B cell (primary cell): ENCODE results near the gene APBA2. TPM values are rescaled to one million over a fixed set of nuclear protein-coding genes. Genes with fewer than 3 reads are reported as not detected.
"Not testable (repeated sequence)": the region's sequence is repeated elsewhere in the genome, so short reads cannot be mapped to it uniquely, and the experiment has no call there.

Experiments used
- ATAC-seq: fragments of 200-7000 bp; cut with Tn5 transposase; one replicate; pipeline ENCODE4 v1.10.0; 2021; ENCODE audit warnings: low read depth, mild to moderate bottlenecking, moderate number of reproducible peaks, moderate library complexity
- CTCF ChIA-PET: fragments of 350-600 bp; sonication (Branson Sonifier 250); formaldehyde crosslinking; loops from one replicate; lab custom pipeline; 2021; ENCODE audit warnings: antibody characterized with exemption, inconsistent platforms; lab: Charles Lee
- POLR2A ChIA-PET: fragments of 350-600 bp; sonication (Branson Sonifier 250); formaldehyde crosslinking; loops from one replicate; lab custom pipeline; 2021; ENCODE audit warnings: antibody characterized with exemption; lab: Charles Lee
- DNase-seq: peaks from one replicate; pipeline ENCODE4 v3.0.0; 2013
- H2AFZ ChIP-seq: 2 replicates; pipeline ENCODE4 v1.6.1; 2012; ENCODE audit warnings: mild to moderate bottlenecking, low read depth, low read length; ENCODE audit not compliant: insufficient read depth, poor library complexity, severe bottlenecking
- H3K27ac ChIP-seq, 2 donors: 1 replicate in 1 of 2; 2 replicates in 1 of 2; pipeline ENCODE4 v1.5.1; 2012 to 2013; ENCODE audit warnings: low read length in 2 of 2, mild to moderate bottlenecking in 2 of 2, moderate library complexity in 1 of 2
- H3K27me3 ChIP-seq, 4 experiments: fragments of 200-600 bp in 1 of 4; sonication (generic) in 1 of 4; replicated peaks in 1 of 4; 1 replicate in 2 of 4; 2 replicates in 2 of 4; pipeline versions ENCODE4 v1.6.1 to v1.7.0; 2013 to 2016; ENCODE audit warnings: low read length in 3 of 4, mild to moderate bottlenecking in 2 of 4, mixed read lengths in 1 of 4, moderate library complexity in 1 of 4; ENCODE audit not compliant: insufficient read depth in 4 of 4, control insufficient read depth in 3 of 4; ENCODE audit errors: control extremely low read depth in 1 of 4
- H3K36me3 ChIP-seq, 2 experiments: replicated peaks in 1 of 2; 1 replicate in 1 of 2; 2 replicates in 1 of 2; pipeline versions ENCODE4 v1.6.1 to v1.7.1; 2013; ENCODE audit warnings: low read length in 1 of 2; ENCODE audit not compliant: insufficient read depth in 2 of 2, control insufficient read depth in 1 of 2; ENCODE audit errors: control extremely low read depth in 1 of 2, extremely low read depth in 1 of 2
- H3K4me1 ChIP-seq, 2 donors: fragments of 200-600 bp in 1 of 2; sonication (generic) in 1 of 2; 1 replicate in 1 of 2; 2 replicates in 1 of 2; pipeline versions ENCODE4 v1.5.1 to v1.6.1; 2013 to 2017; ENCODE audit warnings: low read length in 2 of 2; ENCODE audit not compliant: control insufficient read depth in 2 of 2, insufficient read depth in 2 of 2
- H3K4me2 ChIP-seq: replicated peaks from 2 replicates; pipeline ENCODE3; 2012; ENCODE audit warnings: mild to moderate bottlenecking, low read depth, low read length; ENCODE audit not compliant: poor library complexity, severe bottlenecking
- H3K4me3 ChIP-seq, 5 experiments: fragments of 200-600 bp in 1 of 5; sonication (generic) in 1 of 5; 1 replicate in 3 of 5; 2 replicates in 2 of 5; pipeline versions ENCODE4 v1.5.1 to v1.7.0; 2011 to 2016; ENCODE audit warnings: low read length in 4 of 5, mild to moderate bottlenecking in 4 of 5, low read depth in 2 of 5, control low read depth in 1 of 5, moderate library complexity in 1 of 5; ENCODE audit not compliant: insufficient read depth in 1 of 5; ENCODE audit errors: control extremely low read depth in 1 of 5, extremely low read depth in 1 of 5
- H3K79me2 ChIP-seq: fragments of 200-600 bp; sonication (generic); one replicate; pipeline ENCODE4 v1.6.0; 2016; ENCODE audit warnings: low read length; ENCODE audit not compliant: control insufficient read depth, insufficient read depth
- H3K9ac ChIP-seq: fragments of 200-600 bp; sonication (generic); 2 replicates; pipeline ENCODE4 v1.6.1; 2017; ENCODE audit warnings: mild to moderate bottlenecking, low read length, moderate library complexity
- H3K9me3 ChIP-seq, 3 donors: one replicate each; pipeline versions ENCODE4 v1.6.1 to v1.7.1; 2013; ENCODE audit warnings: low read length in 2 of 3; ENCODE audit not compliant: control insufficient read depth in 2 of 3, insufficient read depth in 1 of 3; ENCODE audit errors: control extremely low read depth in 1 of 3
- H4K20me1 ChIP-seq: 2 replicates; pipeline ENCODE4 v1.6.0; 2012; ENCODE audit warnings: mild to moderate bottlenecking, low read length; ENCODE audit not compliant: insufficient read depth, control insufficient read depth, poor library complexity, severe bottlenecking
- H3K27ac Mint-ChIP-seq: one replicate; pipeline ENCODE4 v1.8.0; 2021; ENCODE audit warnings: mixed read lengths
- H3K27me3 Mint-ChIP-seq: one replicate; pipeline ENCODE4 v1.8.0; 2021; ENCODE audit warnings: mixed read lengths
- H3K4me1 Mint-ChIP-seq: one replicate; pipeline ENCODE4 v1.8.0; 2021; ENCODE audit warnings: mixed read lengths
- H3K4me3 Mint-ChIP-seq: one replicate; pipeline ENCODE4 v1.8.0; 2021; ENCODE audit warnings: mixed read lengths
- H3K9me3 Mint-ChIP-seq: one replicate; pipeline ENCODE4 v1.8.0; 2022; ENCODE audit warnings: mixed read lengths; ENCODE audit not compliant: insufficient read depth
- WGBS: methylation state at CpG from one replicate; pipeline ENCODE4 v1.1.5; 2013; ENCODE audit warnings: missing lambda C conversion rate; ENCODE audit not compliant: insufficient coverage; 5-methylcytosine and 5-hydroxymethylcytosine counted together
- intact Hi-C: fragments of 100-400 bp; cut with micrococcal nuclease; formaldehyde crosslinking; loops from one replicate; pipeline ENCODE4 v1.10.0; 2022
- polyA plus RNA-seq: library from polyadenylated mRNA; depleted of rRNA; stranded (reverse); fragments of >200 nt; gene quantifications from 2 replicates; pipeline ENCODE4 v1.2.3, GENCODE V29; 2012
- total RNA-seq, 2 donors: library from RNA; stranded (reverse); fragments of 120-200 nt in 1 of 2; gene quantifications; 1 replicate in 1 of 2; 2 replicates in 1 of 2; pipeline versions ENCODE4 v1.2.3 to v1.2.4, GENCODE V29; 2013 to 2022

Gene APBA2
- total and polyA plus RNA-seq, 2 donors (not counting 1 experiment from before 2014, with no cell fraction given): 0.19 TPM; not detected in 1

GRCh38 chr15:28843520-28843919 is 42.3 kb upstream of the APBA2 start:
- ATAC-seq, H3K9me3 Mint-ChIP-seq, H3K9me3 ChIP-seq, H3K4me3 ChIP-seq, H3K4me2 ChIP-seq, H3K27me3 ChIP-seq, H2AFZ ChIP-seq, H3K27ac Mint-ChIP-seq, H3K36me3 ChIP-seq, intact Hi-C loops, H3K27me3 Mint-ChIP-seq, H3K4me3 Mint-ChIP-seq, DNase-seq, H3K27ac ChIP-seq, H3K79me2 ChIP-seq, H3K4me1 ChIP-seq, CTCF ChIA-PET, H3K9ac ChIP-seq, H4K20me1 ChIP-seq, POLR2A ChIA-PET, H3K4me1 Mint-ChIP-seq: not testable (repeated sequence)
- 100% methylated on average over 3 of the region's 12 CpGs for WGBS

DNA sequence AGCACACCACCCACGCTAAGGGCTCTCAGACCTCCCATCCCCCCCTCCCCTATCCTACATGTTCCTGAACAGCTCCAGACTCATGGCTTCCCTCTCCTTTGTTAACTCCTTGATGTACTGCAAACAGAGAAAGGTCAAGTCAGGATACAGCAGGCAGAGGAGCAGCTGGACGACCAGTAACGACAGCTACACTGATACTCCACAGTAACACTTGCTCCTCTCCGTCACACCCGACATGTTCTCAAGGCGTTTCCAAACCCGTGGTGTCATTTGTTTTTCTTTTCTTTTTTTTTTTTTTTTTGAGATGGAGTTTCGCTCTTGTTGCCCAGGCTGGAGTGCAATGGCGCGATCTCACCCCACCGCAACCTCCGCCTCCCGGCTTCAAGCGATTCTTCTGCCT is 41.6 kb upstream of the APBA2 start:
- ATAC-seq, H3K4me3 ChIP-seq, H3K27ac Mint-ChIP-seq, H3K79me2 ChIP-seq, H3K4me1 Mint-ChIP-seq, intact Hi-C loops, DNase-seq, H3K9me3 ChIP-seq, H3K36me3 ChIP-seq, H3K27me3 Mint-ChIP-seq, H3K9me3 Mint-ChIP-seq, H3K4me2 ChIP-seq, POLR2A ChIA-PET, H3K27me3 ChIP-seq, H4K20me1 ChIP-seq, CTCF ChIA-PET, H3K27ac ChIP-seq, H2AFZ ChIP-seq, H3K4me3 Mint-ChIP-seq, H3K9ac ChIP-seq, H3K4me1 ChIP-seq: not testable (repeated sequence)
- no CpG with 5 or more reads among the region's 14 CpGs for whole genome bisulfite sequencing

DNA sequence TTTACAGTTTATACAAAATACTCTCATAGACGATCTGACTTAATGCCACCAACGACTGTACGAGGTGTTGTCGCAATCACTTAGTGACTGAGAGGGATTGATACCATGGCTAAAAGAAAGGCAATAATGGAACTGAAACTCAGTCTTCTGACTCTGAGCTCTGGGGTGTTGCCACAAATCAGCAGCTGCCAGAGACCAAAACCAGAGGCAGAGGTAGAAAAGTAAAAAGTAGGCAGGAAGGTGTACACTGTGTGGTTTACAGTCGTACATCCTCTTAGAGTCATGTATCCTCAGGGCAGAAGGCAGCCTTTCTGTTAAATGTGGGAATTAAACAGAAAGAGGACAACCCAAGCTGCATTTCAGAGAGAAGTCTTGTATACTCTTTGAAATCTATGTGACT is 38.5 kb upstream of the APBA2 start:
- intact Hi-C loops, POLR2A ChIA-PET, H3K27me3 Mint-ChIP-seq, H3K27me3 ChIP-seq, H3K4me1 ChIP-seq, H4K20me1 ChIP-seq, H3K4me3 ChIP-seq, H3K9me3 Mint-ChIP-seq, H3K36me3 ChIP-seq, H3K9me3 ChIP-seq, H3K4me1 Mint-ChIP-seq, H3K4me3 Mint-ChIP-seq, H2AFZ ChIP-seq, H3K4me2 ChIP-seq, H3K9ac ChIP-seq, H3K27ac Mint-ChIP-seq, DNase-seq, H3K79me2 ChIP-seq, H3K27ac ChIP-seq, CTCF ChIA-PET: not testable (repeated sequence)
- WGBS: no CpG with 5 or more reads among the region's 5 CpGs
- ATAC-seq: peak; percentile 73

DNA sequence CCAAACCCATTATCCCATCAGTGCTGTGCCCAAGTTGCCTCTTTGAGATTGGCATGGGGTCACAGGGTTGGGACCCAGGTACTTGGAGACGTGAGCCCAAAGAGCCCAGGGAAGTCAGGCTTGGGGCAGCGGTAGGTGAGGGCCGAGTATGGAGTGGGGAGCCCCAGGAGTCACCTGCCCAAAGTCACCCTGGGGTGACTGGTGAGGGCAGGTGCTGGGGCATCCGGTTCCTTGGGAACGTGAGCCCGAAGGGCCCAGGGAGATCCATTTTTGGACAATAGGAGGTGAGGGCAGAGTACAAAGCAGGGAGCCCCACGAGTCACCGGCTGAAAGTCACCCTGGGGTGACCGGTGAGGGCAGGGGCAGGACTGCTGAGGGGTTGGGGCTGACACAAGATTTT is 37.8 kb upstream of the APBA2 start:
- H2AFZ ChIP-seq, H3K9me3 Mint-ChIP-seq, H3K27me3 Mint-ChIP-seq, H3K79me2 ChIP-seq, H3K4me3 ChIP-seq, H3K4me3 Mint-ChIP-seq, H3K27ac ChIP-seq, H3K27me3 ChIP-seq, ATAC-seq, H3K4me1 ChIP-seq, H3K4me2 ChIP-seq, H3K9me3 ChIP-seq, H3K27ac Mint-ChIP-seq, H4K20me1 ChIP-seq, H3K4me1 Mint-ChIP-seq, H3K9ac ChIP-seq, H3K36me3 ChIP-seq, intact Hi-C loops, CTCF ChIA-PET, POLR2A ChIA-PET, DNase-seq: not testable (repeated sequence)
- 97% methylated on average over 6 of the region's 9 CpGs for WGBS
